ENCODE results near the gene SLIT1.
"Not testable (repeated sequence)": the region's sequence is repeated elsewhere in the genome, so short reads cannot be mapped to it uniquely, and the experiment has no call there.

DNA sequence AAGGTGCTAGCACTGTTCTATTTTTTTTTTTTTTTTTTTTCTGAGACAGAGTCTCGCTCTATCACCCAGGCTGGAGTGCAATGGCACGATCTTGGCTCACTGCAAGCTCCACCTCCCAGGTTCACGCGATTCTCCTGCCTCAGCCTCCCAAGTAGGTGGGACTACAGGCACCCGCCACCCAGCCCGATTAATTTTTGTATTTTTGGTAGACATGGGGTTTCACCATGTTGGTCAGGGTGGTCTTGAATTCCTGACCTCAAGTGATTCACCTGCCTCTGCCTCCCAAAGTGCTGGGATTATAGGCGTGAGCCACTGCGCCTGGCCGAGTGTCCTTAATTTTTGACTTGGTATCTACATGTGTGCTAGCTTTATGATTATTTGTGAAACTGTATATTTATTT, 151.9 kb downstream of the SLIT1 start:
- TF ChIP-seq CTCF, POLR2A (IDR thresholded peaks at IDR 0.05): not testable (repeated sequence)

All from testis (tissue), 2 donors.